Measurements from ENCODE around the gene AKAP8. TPM values are rescaled to one million over a fixed set of nuclear protein-coding genes. Genes with fewer than 3 reads are reported as not detected.

Gene AKAP8
- total RNA-seq, 4 donors from 2014 or later = 20.1 to 32.9 (median 29.1) TPM

DNA sequence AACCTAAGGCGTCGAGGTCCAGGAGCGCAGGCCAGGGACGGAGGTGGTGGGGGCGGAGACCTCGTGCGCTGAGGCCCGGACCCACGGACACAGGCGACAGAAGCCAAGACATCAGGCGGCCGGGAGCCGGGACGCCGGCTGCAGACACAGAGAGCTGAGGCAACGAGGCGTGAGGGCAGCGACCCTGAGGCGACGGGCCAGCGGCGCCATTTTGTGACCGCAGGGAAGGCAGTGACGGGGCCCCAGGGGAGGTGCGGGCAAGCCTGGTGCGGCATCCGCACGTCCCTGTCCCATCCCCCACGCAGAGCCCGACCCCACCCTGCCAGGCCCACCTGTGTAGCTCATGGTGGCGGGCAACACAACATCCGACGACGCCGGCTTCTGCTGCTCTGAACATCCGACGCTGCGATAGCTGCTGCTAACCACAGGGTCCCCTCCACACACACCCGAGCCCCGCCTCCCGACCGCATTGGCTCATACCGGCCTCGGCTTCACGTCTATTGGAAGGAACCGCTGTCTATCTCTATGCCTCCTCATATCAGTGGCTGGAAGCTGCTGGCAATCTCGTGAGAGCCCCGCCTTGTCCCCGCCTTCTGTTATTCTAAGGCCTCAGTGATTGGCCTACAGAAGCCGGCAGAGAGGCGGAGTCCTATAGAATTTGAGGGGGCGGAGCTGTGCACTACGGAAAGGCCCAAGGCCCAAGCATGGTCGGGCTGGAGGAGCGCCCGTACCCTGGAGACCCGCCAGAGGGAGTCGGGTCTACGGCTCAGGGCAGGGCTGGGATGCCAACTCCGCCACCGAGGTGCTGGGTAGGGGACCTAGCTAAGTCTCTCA lies 39.2 kb upstream of the AKAP8 start, which contains the start of gene AKAP8L:
AKAP8L (minus strand) TSS at position 410 of the 834 bp plus-strand sequence; CDS start at position 345, 65 bp downstream.
- TF ChIP-seq, protein P1, sequence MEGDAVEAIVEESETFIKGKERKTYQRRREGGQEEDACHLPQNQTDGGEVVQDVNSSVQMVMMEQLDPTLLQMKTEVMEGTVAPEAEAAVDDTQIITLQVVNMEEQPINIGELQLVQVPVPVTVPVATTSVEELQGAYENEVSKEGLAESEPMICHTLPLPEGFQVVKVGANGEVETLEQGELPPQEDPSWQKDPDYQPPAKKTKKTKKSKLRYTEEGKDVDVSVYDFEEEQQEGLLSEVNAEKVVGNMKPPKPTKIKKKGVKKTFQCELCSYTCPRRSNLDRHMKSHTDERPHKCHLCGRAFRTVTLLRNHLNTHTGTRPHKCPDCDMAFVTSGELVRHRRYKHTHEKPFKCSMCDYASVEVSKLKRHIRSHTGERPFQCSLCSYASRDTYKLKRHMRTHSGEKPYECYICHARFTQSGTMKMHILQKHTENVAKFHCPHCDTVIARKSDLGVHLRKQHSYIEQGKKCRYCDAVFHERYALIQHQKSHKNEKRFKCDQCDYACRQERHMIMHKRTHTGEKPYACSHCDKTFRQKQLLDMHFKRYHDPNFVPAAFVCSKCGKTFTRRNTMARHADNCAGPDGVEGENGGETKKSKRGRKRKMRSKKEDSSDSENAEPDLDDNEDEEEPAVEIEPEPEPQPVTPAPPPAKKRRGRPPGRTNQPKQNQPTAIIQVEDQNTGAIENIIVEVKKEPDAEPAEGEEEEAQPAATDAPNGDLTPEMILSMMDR (IDR thresholded peaks at IDR 0.05; ENCODE audit: low read depth) = no peak

DNA sequence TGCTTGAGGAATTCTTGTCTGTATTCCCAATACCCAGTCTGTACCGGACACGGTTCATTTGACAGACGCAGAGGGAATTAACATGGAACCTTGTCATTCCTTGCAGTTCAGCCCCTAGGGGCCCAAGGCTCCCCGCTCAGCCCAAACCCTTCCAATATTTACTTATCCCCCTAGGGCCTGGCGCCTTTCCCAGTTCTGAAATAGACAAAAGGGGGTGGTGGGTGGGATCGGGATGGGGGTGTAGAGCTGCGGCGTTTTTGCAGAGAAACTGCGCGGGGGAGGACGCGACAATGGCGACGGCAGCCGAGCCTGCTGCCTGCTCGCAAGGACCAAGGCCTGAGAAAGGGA lies 38.6 kb upstream of the AKAP8 start:
- TF ChIP-seq, protein P1 (IDR thresholded peaks at IDR 0.05; ENCODE audit: low read depth) = no peak

DNA sequence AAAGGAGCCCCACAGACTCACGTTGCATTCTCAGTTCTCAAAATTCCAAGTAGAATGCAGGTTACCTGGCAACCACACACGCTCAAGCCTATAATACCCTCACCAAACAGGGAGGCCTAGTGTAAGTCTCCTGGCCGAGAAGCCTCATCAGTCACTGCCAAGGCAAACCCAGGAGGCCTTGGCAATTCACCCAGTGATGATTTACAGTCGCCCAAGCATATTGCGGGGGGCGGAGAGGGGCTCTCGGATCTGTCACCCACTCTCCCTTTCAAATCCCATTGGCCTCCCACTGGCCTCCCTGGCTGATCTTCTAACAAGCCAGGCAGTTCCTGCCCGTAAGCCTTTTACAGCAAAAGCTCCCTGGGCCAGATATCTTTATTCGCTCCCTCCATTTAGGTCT lies 38.1 kb upstream of the AKAP8 start:
- TF ChIP-seq, protein P1 (IDR thresholded peaks at IDR 0.05; ENCODE audit: low read depth) = no peak

DNA sequence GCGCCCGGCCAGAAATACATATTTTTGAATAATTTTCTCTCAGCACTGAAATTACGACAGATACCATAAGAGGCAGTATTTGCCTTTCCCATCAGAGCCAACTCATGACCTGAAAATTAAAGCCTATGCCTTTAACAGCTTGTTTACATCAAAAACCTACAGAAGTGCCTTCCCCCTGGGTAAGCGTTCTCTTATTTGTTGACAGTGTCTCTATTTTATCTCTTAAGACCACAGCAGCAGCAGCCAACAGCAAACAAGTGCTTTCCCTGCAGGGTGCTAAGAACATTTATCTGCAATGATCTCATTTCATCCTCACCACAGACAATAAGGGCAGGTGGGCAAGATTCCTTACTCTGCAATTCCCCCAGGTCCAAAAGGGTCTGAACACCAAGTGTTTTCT lies 33.2 kb upstream of the AKAP8 start:
- TF ChIP-seq, protein P1 (IDR thresholded peaks at IDR 0.05; ENCODE audit: low read depth) = no peak

DNA sequence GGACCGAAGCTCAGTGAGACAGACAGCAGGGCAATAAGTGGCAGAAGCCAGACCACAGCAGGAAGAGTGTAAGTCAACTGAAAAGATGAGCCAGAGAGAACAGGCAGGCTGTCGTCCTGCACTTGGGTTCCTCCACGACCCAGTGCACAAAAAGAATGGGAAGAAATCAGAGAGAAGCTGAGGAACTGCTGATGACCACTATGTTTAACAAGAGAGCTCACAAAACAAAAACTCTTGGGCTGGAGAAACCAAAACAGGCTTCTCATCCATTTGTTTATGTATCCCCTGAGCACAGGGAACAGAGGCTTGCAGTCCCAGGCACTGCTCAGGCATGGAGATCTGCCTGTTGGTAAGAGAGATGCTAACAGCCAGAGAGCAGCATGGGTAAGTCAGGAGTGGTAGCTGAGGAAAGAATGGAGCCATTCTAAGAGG lies 25.2 kb upstream of the AKAP8 start:
- TF ChIP-seq, protein P1 (IDR thresholded peaks at IDR 0.05; ENCODE audit: low read depth) = no peak

DNA sequence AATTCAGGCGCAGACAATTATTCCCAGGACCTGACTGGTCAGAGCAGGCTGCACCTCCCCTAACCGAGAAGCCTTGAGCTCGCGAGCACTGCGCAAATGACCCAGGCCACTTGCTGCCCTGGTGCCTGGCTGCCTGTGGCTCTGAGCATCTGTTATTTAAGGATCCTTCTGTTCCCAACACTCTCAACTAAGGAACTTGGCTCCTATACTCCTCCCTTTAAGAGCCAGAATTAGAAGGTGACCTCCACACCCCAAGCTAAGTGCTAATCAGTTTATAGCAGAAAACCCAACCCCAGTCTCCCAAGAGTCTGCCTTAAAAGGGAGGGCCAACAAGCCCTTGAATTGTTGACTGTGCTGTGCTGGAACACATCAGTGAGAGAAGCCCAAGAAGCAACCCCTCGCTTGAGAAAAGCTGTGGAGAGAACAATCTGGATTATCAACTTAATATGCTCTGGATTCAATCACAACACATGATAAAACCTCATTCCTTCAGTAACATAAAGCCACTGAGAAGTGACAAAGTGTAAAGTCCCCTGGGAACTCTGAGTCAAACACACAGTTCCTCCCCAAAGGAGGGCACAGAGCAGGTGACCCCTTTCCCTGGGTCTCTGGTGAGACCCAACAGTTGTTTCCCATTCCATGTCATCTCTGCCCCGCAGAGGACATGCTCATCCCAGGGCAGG lies 24.7 kb upstream of the AKAP8 start:
- TF ChIP-seq, protein P1 (IDR thresholded peaks at IDR 0.05; ENCODE audit: low read depth) = no peak

DNA sequence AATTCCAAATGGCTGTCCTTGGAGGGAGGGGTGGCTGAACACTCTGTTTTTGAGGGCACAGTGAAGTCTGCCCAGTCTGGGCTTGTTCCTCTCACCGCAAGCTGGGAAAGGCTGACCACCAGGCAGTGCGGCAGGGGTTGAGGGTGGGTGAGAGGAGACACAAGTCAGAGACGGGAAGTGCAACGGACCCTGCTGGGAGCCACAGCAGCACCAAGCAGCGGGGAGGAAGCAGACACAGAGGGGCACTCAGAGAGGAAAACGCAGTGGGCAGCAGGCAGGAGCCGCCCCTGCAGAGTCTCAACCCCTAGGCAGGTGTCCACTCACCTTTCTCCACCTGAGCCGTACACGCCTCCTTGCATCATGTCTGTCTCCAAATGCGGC lies 23.6 kb upstream of the AKAP8 start:
- TF ChIP-seq, protein P1 (IDR thresholded peaks at IDR 0.05; ENCODE audit: low read depth) = no peak
